Gastrocnemius medialis (tissue), 4 donors: ENCODE data around the gene MMP24OS.
A peak's percentile ranks its signal among the peaks of the same experiment; 100 is the strongest.

ENCODE experiments used
- POLR2A ChIP-seq, 2 donors: fragments of 450-650 bp; IDR thresholded peaks; one replicate each; pipeline ENCODE4 v1.6.1; 2017; ENCODE audit warnings: antibody characterized with exemption in 2 of 2, mild to moderate bottlenecking in 2 of 2, moderate library complexity in 2 of 2
- TF ChIP-seq, protein P1 (sequence below), 5 experiments: fragments of 450-650 bp in 3 of 5; fragments of 200-600 bp in 2 of 5; sonication (generic) in 2 of 5; IDR thresholded peaks in 4 of 5; conservative IDR thresholded peaks in 1 of 5; 1 replicate in 4 of 5; 2 replicates in 1 of 5; pipeline ENCODE4 v1.5.1; 2016 to 2019; ENCODE audit warnings: antibody characterized with exemption in 5 of 5, mild to moderate bottlenecking in 3 of 5, moderate library complexity in 3 of 5

- TF ChIP-seq, protein P1, sequence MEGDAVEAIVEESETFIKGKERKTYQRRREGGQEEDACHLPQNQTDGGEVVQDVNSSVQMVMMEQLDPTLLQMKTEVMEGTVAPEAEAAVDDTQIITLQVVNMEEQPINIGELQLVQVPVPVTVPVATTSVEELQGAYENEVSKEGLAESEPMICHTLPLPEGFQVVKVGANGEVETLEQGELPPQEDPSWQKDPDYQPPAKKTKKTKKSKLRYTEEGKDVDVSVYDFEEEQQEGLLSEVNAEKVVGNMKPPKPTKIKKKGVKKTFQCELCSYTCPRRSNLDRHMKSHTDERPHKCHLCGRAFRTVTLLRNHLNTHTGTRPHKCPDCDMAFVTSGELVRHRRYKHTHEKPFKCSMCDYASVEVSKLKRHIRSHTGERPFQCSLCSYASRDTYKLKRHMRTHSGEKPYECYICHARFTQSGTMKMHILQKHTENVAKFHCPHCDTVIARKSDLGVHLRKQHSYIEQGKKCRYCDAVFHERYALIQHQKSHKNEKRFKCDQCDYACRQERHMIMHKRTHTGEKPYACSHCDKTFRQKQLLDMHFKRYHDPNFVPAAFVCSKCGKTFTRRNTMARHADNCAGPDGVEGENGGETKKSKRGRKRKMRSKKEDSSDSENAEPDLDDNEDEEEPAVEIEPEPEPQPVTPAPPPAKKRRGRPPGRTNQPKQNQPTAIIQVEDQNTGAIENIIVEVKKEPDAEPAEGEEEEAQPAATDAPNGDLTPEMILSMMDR (IDR thresholded peaks at IDR 0.05 in 4 of 5, conservative IDR thresholded peaks at IDR 0.05 in 1 of 5), result peak in 3 of 5 experiments; percentile 29 to 55 (median 50)
- no peak for TF ChIP-seq POLR2A (IDR thresholded peaks at IDR 0.05)
Measured at GRCh38 chr20:35306931-35307517, 29.1 kb upstream of the MMP24OS start.
